Right renal cortex interstitium (tissue), 3 donors: ENCODE measurements around the gene TPGS2. TPM values are rescaled to one million over a fixed set of nuclear protein-coding genes. Genes with fewer than 3 reads are reported as not detected.

Experiments used
- DNase-seq, 3 donors: peaks; one replicate each; pipeline ENCODE4 v3.0.0-alpha.2; 2013; ENCODE audit warnings: low read depth in 3 of 3, low spot score in 2 of 3
- polyA plus RNA-seq, 3 donors: library from polyadenylated mRNA; unstranded; fragments of 120-200 nt; gene quantifications; one replicate each; pipeline ENCODE4 v1.2.1, GENCODE V29; 2013; ENCODE audit not compliant: insufficient read length in 3 of 3

The TPGS2 gene
- polyA plus RNA-seq, 3 donors: 109 to 159 (median 136) TPM

- no peak for DNase-seq
Measured at GRCh38 chr18:36745219-36745975, 83.4 kb downstream of the TPGS2 start.

GRCh38 chr18:36744261-36744876 lies 84.4 kb downstream of the TPGS2 start:
- no peak for DNase-seq

Other genes starting within 250 kb of the TPGS2 start
- 10 to 100 TPM in 1 of 3 donors, 1 to 10 TPM in 2; 9.6 to 10.8 (median 9.8) TPM for gene KIAA1328, start 125 bp upstream of the TPGS2 start, polyA plus RNA-seq